ENCODE data around the gene SSBP3. TPM values are rescaled to one million over a fixed set of nuclear protein-coding genes. Genes with fewer than 3 reads are reported as not detected.
"Not testable (repeated sequence)": the region's sequence is repeated elsewhere in the genome, so short reads cannot be mapped to it uniquely, and the experiment has no call there.

The SSBP3 gene
- polyA plus RNA-seq, 3 donors, result 105 to 116 (median 109) TPM

- no peak for DNase-seq
Measured at GRCh38 chr1:54225378-54225777, 180.8 kb downstream of the SSBP3 start.

- no peak for DNase-seq
Measured at GRCh38 chr1:54224233-54224632, 182.0 kb downstream of the SSBP3 start.

GRCh38 chr1:54223441-54224202 lies 182.6 kb downstream of the SSBP3 start:
- DNase-seq, result no peak

GRCh38 chr1:54222711-54223110 lies 183.5 kb downstream of the SSBP3 start:
- DNase-seq, result no peak

GRCh38 chr1:54221867-54222484 lies 184.2 kb downstream of the SSBP3 start:
- DNase-seq, result no peak

- no peak for DNase-seq
Measured at GRCh38 chr1:54221113-54221834, 184.9 kb downstream of the SSBP3 start.

GRCh38 chr1:54220004-54220811 lies 186.0 kb downstream of the SSBP3 start:
- no peak for DNase-seq

- no peak for DNase-seq
Measured at GRCh38 chr1:54219688-54220003, 186.5 kb downstream of the SSBP3 start.

GRCh38 chr1:54218883-54219687 lies 187.1 kb downstream of the SSBP3 start:
- peak; percentile 34 for DNase-seq

- no peak for DNase-seq
Measured at GRCh38 chr1:54215523-54215922, 190.7 kb downstream of the SSBP3 start.

GRCh38 chr1:54212872-54213271 lies 193.3 kb downstream of the SSBP3 start:
- no peak for DNase-seq

GRCh38 chr1:54207896-54208295 lies 198.3 kb downstream of the SSBP3 start:
- DNase-seq, result not testable (repeated sequence)

- no peak for DNase-seq
Measured at GRCh38 chr1:54207287-54207686, 198.9 kb downstream of the SSBP3 start.

- no peak for DNase-seq
Measured at GRCh38 chr1:54204199-54204598, 202.0 kb downstream of the SSBP3 start.

GRCh38 chr1:54200519-54200997 lies 205.6 kb downstream of the SSBP3 start:
- DNase-seq, result no peak

- peak; percentile 98 for DNase-seq
Measured at GRCh38 chr1:54199765-54200518, 206.3 kb downstream of the SSBP3 start, which contains the start of the genes CYB5RL and MRPL37. Gene CYB5RL (minus strand): TSS chr1:54200030. CDS start chr1:54195616, 4,414 bp downstream. Gene MRPL37 (plus strand): TSS chr1:54200167. CDS start chr1:54200244, 77 bp downstream.

- DNase-seq, result no peak
Measured at GRCh38 chr1:54199151-54199764, 206.9 kb downstream of the SSBP3 start.

- no peak for DNase-seq
Measured at GRCh38 chr1:54193453-54193852, 212.7 kb downstream of the SSBP3 start.

GRCh38 chr1:54191525-54191924 lies 214.7 kb downstream of the SSBP3 start:
- no peak for DNase-seq

- no peak for DNase-seq
Measured at GRCh38 chr1:54190526-54190925, 215.7 kb downstream of the SSBP3 start.

Measured in renal pelvis (tissue), 4 donors.